Measurements from ENCODE around the gene DCST2.

- TF ChIP-seq, protein P1, sequence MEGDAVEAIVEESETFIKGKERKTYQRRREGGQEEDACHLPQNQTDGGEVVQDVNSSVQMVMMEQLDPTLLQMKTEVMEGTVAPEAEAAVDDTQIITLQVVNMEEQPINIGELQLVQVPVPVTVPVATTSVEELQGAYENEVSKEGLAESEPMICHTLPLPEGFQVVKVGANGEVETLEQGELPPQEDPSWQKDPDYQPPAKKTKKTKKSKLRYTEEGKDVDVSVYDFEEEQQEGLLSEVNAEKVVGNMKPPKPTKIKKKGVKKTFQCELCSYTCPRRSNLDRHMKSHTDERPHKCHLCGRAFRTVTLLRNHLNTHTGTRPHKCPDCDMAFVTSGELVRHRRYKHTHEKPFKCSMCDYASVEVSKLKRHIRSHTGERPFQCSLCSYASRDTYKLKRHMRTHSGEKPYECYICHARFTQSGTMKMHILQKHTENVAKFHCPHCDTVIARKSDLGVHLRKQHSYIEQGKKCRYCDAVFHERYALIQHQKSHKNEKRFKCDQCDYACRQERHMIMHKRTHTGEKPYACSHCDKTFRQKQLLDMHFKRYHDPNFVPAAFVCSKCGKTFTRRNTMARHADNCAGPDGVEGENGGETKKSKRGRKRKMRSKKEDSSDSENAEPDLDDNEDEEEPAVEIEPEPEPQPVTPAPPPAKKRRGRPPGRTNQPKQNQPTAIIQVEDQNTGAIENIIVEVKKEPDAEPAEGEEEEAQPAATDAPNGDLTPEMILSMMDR (IDR thresholded peaks at IDR 0.05) = no peak
- TF ChIP-seq POLR2A (IDR thresholded peaks at IDR 0.05) (no peak), EP300 (IDR thresholded peaks at IDR 0.05) (no peak)
Measured at GRCh38 chr1:155014709-155015508, 18.7 kb downstream of the DCST2 start.
